Ovary (tissue), 3 donors: ENCODE results near the gene FER1L5.

Source experiments
- POLR2A ChIP-seq: fragments of 450-650 bp; IDR thresholded peaks from one replicate; pipeline ENCODE4 v1.6.1; 2017; ENCODE audit warnings: antibody characterized with exemption, mild to moderate bottlenecking, moderate library complexity
- TF ChIP-seq, protein P1 (sequence below), 3 donors: fragments of 450-650 bp in 2 of 3; fragments of 200-600 bp in 1 of 3; IDR thresholded peaks; one replicate each; pipeline versions ENCODE4 v1.5.1 to v1.8.0; 2016 to 2022; ENCODE audit warnings: antibody characterized with exemption in 3 of 3, mild to moderate bottlenecking in 1 of 3
- donor health status: DM: no; HTN: no; CAD: no.

DNA sequence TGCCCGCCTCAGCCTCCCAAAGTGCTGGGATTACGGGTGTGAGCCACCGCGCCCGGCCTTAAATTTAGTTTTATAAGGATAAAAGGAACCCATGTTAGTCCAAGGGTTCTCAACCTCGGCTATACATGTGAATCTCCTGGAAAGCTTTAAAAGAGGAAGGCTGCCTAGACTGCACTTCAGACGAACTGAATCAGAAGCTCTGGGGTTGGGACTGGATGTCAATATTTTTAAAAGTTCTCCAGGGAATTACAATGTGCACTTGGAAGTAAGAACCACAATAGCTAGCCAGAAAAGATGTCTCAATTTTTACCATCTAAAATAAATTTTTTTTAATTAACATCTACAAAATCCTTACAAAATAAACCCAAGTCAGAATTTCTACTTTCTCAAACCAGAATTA, 87.2 kb downstream of the FER1L5 start:
- TF ChIP-seq, protein P1, sequence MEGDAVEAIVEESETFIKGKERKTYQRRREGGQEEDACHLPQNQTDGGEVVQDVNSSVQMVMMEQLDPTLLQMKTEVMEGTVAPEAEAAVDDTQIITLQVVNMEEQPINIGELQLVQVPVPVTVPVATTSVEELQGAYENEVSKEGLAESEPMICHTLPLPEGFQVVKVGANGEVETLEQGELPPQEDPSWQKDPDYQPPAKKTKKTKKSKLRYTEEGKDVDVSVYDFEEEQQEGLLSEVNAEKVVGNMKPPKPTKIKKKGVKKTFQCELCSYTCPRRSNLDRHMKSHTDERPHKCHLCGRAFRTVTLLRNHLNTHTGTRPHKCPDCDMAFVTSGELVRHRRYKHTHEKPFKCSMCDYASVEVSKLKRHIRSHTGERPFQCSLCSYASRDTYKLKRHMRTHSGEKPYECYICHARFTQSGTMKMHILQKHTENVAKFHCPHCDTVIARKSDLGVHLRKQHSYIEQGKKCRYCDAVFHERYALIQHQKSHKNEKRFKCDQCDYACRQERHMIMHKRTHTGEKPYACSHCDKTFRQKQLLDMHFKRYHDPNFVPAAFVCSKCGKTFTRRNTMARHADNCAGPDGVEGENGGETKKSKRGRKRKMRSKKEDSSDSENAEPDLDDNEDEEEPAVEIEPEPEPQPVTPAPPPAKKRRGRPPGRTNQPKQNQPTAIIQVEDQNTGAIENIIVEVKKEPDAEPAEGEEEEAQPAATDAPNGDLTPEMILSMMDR (IDR thresholded peaks at IDR 0.05) = no peak
- TF ChIP-seq POLR2A = no peak
